ENCODE measurements around the gene PARD3. TPM values are rescaled to one million over a fixed set of nuclear protein-coding genes. Genes with fewer than 3 reads are reported as not detected.

Gene PARD3
- total RNA-seq, 1 experiment from 2014 or later = 51.8 TPM

DNA sequence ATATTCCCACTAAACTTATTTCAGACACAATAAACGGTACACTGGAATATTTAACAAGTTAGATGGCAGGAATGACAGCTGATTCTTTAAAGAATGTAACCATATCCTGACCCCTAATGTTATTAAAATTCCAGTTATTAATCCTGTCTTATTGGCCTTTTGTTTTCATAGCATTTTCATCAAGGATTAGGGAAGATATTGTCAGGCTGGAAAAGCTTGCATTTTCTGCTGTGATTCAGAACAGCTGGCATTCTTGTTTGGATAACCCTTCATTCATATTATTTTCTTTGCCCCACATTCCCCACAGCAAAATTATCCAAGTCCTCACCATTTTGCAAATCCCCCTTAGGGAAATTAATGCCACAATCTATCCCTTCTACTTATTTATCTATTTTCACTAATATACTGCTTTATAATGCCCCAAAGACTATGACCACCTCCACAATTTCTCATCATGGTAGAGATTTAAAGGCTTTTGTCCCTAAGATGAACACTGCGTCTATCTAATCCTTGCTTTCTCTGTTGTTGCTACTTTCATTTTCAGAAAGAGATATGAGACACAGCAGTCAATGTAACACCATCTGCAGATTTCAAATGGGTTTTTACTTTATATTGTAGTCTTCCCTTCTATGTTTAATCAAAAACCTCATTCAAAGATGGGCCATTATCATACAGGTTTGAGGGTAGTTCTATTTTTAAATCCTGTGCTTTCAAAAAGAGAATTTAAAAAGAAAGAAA is 475.1 kb downstream of the PARD3 start (continued):
- TF ChIP-seq, protein P1, sequence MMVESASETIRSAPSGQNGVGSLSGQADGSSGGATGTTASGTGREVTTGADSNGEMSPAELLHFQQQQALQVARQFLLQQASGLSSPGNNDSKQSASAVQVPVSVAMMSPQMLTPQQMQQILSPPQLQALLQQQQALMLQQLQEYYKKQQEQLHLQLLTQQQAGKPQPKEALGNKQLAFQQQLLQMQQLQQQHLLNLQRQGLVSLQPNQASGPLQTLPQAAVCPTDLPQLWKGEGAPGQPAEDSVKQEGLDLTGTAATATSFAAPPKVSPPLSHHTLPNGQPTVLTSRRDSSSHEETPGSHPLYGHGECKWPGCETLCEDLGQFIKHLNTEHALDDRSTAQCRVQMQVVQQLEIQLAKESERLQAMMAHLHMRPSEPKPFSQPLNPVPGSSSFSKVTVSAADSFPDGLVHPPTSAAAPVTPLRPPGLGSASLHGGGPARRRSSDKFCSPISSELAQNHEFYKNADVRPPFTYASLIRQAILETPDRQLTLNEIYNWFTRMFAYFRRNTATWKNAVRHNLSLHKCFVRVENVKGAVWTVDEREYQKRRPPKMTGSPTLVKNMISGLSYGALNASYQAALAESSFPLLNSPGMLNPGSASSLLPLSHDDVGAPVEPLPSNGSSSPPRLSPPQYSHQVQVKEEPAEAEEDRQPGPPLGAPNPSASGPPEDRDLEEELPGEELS (CRISPR knock-in tag; IDR thresholded peaks at IDR 0.05) = no peak

DNA sequence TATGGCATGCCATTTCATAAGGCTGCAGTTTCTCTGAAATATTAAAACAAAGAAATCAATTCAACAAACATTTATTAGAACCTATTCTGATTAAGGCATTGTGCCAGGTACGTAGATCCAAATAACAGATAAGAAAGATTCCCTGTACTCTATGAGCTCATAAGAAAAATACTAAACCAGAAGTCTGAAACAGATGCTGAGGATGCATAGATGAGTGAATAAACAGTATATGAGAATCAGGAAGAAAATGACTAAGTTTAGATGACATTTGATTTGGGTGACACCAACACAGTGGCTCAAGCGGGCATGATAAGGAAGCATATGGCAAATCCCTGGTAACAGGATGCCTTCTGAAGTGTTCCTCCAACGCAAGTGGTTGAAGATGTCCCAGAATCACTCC is 477.2 kb downstream of the PARD3 start:
- Mint-ChIP-seq H3K4me1 (peaks cover 4% of the 10 kb centered on the region; the same call in 1 of the 2 replicates), H3K36me3 (no peaks in the 10 kb centered on the region), H3K27ac (no peak overlapping the region), H3K9me3 (no peaks in the 10 kb centered on the region), H3K27me3 (ENCODE audit: low read depth) (no peaks in the 10 kb centered on the region), H3K4me3 (no peak overlapping the region)
- ATAC-seq = no peak
- ChIA-PET CTCF (no interaction called here), POLR2A (no interaction called here)
- DNase-seq (ENCODE audit: low spot score) = no peak
- no peak for TF ChIP-seq KAT7 (CRISPR knock-in tag; IDR thresholded peaks at IDR 0.05; ENCODE audit: borderline replicate concordance)
- TF ChIP-seq ARID4B (CRISPR knock-in tag; IDR thresholded peaks at IDR 0.05; ENCODE audit: borderline replicate concordance) = no peak
- TF ChIP-seq, protein P2, sequence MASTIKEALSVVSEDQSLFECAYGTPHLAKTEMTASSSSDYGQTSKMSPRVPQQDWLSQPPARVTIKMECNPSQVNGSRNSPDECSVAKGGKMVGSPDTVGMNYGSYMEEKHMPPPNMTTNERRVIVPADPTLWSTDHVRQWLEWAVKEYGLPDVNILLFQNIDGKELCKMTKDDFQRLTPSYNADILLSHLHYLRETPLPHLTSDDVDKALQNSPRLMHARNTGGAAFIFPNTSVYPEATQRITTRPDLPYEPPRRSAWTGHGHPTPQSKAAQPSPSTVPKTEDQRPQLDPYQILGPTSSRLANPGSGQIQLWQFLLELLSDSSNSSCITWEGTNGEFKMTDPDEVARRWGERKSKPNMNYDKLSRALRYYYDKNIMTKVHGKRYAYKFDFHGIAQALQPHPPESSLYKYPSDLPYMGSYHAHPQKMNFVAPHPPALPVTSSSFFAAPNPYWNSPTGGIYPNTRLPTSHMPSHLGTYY (CRISPR knock-in tag; IDR thresholded peaks at IDR 0.05) = no peak
- TF ChIP-seq, protein P3, sequence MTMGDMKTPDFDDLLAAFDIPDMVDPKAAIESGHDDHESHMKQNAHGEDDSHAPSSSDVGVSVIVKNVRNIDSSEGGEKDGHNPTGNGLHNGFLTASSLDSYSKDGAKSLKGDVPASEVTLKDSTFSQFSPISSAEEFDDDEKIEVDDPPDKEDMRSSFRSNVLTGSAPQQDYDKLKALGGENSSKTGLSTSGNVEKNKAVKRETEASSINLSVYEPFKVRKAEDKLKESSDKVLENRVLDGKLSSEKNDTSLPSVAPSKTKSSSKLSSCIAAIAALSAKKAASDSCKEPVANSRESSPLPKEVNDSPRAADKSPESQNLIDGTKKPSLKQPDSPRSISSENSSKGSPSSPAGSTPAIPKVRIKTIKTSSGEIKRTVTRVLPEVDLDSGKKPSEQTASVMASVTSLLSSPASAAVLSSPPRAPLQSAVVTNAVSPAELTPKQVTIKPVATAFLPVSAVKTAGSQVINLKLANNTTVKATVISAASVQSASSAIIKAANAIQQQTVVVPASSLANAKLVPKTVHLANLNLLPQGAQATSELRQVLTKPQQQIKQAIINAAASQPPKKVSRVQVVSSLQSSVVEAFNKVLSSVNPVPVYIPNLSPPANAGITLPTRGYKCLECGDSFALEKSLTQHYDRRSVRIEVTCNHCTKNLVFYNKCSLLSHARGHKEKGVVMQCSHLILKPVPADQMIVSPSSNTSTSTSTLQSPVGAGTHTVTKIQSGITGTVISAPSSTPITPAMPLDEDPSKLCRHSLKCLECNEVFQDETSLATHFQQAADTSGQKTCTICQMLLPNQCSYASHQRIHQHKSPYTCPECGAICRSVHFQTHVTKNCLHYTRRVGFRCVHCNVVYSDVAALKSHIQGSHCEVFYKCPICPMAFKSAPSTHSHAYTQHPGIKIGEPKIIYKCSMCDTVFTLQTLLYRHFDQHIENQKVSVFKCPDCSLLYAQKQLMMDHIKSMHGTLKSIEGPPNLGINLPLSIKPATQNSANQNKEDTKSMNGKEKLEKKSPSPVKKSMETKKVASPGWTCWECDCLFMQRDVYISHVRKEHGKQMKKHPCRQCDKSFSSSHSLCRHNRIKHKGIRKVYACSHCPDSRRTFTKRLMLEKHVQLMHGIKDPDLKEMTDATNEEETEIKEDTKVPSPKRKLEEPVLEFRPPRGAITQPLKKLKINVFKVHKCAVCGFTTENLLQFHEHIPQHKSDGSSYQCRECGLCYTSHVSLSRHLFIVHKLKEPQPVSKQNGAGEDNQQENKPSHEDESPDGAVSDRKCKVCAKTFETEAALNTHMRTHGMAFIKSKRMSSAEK (CRISPR knock-in tag; IDR thresholded peaks at IDR 0.05; ENCODE audit: borderline replicate concordance) = no peak
- TF ChIP-seq, protein P4, sequence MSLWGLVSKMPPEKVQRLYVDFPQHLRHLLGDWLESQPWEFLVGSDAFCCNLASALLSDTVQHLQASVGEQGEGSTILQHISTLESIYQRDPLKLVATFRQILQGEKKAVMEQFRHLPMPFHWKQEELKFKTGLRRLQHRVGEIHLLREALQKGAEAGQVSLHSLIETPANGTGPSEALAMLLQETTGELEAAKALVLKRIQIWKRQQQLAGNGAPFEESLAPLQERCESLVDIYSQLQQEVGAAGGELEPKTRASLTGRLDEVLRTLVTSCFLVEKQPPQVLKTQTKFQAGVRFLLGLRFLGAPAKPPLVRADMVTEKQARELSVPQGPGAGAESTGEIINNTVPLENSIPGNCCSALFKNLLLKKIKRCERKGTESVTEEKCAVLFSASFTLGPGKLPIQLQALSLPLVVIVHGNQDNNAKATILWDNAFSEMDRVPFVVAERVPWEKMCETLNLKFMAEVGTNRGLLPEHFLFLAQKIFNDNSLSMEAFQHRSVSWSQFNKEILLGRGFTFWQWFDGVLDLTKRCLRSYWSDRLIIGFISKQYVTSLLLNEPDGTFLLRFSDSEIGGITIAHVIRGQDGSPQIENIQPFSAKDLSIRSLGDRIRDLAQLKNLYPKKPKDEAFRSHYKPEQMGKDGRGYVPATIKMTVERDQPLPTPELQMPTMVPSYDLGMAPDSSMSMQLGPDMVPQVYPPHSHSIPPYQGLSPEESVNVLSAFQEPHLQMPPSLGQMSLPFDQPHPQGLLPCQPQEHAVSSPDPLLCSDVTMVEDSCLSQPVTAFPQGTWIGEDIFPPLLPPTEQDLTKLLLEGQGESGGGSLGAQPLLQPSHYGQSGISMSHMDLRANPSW (CRISPR knock-in tag; conservative IDR thresholded peaks at IDR 0.05; ENCODE audit: low read depth) = no peak
- TF ChIP-seq, protein P5, sequence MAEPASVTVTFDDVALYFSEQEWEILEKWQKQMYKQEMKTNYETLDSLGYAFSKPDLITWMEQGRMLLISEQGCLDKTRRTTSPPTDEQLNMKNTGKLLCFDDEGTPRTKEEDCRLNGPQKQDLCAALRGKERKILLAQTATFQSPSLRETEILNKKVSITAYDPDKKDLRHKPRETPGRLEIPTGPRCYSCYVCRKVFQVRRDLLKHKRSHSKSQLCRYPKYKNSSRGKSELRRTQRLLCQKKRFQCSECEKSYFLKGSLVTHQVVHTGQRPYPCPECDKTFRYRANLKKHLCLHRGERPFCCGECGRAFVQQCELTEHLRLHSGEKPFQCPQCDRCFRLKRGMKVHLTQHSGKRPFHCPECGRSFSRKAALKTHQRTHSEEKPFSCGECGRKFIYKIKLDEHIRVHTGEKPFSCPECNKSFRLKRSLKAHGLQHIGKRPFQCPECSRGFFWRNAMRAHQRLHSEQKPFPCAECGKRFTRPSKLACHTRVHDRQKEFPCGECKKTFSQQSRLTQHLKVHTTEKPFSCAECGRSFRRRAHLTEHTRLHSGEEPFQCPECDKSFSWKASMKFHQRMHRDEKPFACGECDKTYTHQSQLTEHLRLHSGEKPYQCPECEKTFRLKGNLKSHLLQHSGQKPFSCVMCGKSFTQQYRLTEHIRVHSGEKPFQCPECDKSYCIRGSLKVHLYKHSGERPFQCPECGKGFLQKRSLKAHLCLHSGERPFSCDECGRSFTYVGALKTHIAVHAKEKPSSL (CRISPR knock-in tag; conservative IDR thresholded peaks at IDR 0.05) = no peak
- TF ChIP-seq, protein P6, sequence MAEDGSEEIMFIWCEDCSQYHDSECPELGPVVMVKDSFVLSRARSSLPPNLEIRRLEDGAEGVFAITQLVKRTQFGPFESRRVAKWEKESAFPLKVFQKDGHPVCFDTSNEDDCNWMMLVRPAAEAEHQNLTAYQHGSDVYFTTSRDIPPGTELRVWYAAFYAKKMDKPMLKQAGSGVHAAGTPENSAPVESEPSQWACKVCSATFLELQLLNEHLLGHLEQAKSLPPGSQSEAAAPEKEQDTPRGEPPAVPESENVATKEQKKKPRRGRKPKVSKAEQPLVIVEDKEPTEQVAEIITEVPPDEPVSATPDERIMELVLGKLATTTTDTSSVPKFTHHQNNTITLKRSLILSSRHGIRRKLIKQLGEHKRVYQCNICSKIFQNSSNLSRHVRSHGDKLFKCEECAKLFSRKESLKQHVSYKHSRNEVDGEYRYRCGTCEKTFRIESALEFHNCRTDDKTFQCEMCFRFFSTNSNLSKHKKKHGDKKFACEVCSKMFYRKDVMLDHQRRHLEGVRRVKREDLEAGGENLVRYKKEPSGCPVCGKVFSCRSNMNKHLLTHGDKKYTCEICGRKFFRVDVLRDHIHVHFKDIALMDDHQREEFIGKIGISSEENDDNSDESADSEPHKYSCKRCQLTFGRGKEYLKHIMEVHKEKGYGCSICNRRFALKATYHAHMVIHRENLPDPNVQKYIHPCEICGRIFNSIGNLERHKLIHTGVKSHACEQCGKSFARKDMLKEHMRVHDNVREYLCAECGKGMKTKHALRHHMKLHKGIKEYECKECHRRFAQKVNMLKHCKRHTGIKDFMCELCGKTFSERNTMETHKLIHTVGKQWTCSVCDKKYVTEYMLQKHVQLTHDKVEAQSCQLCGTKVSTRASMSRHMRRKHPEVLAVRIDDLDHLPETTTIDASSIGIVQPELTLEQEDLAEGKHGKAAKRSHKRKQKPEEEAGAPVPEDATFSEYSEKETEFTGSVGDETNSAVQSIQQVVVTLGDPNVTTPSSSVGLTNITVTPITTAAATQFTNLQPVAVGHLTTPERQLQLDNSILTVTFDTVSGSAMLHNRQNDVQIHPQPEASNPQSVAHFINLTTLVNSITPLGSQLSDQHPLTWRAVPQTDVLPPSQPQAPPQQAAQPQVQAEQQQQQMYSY (CRISPR knock-in tag; IDR thresholded peaks at IDR 0.05) = no peak
- TF ChIP-seq ATF2 (CRISPR knock-in tag; IDR thresholded peaks at IDR 0.05; ENCODE audit: borderline replicate concordance, low read depth) = no peak
- TF ChIP-seq JAZF1 (CRISPR knock-in tag; IDR thresholded peaks at IDR 0.05) = no peak
